ENCODE results near the gene GAA.
A peak's percentile ranks its signal among the peaks of the same experiment; 100 is the strongest.

The GAA gene

GRCh38 chr17:80105762-80106161, 4.4 kb downstream of the GAA start:
- peaks cover 19% of the 10 kb centered on the region for H3K4me1 Mint-ChIP-seq
- ATAC-seq, result no peak
- no peaks in the 10 kb centered on the region for H3K9me3 Mint-ChIP-seq
- no peaks in the 10 kb centered on the region for H3K36me3 Mint-ChIP-seq (ENCODE audit: low read depth)
- H3K27me3 Mint-ChIP-seq, result no peaks in the 10 kb centered on the region
- no peak overlapping the region for H3K27ac Mint-ChIP-seq
- no peak overlapping the region for H3K4me3 Mint-ChIP-seq
- no peak for DNase-seq

DNA sequence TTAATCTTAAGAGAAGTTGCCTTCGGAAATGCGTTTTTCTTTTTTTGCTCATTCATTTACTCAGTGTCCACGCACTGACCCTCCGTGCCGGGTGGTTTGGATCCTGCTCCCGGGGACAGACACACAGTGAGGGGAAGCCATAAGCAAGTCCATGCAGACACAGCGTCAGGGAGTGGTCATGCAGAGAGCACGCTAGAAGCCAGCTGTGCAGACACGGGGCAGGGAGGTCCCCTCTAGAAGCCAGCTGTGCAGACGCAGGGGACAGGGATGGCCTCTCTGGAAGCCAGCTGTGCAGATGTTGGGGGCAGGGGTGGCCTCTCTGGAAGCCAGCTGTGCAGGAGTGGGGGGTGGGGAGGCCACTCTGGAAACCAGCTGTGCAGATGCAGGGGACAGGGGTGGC, 4.8 kb downstream of the GAA start:
- DNase-seq (no peak), ATAC-seq (no peak)
- H3K36me3 Mint-ChIP-seq (ENCODE audit: low read depth), result no peaks in the 10 kb centered on the region
- no peaks in the 10 kb centered on the region for H3K27me3 Mint-ChIP-seq
- H3K4me1 Mint-ChIP-seq, result peaks cover 17% of the 10 kb centered on the region
- no peak overlapping the region for H3K27ac Mint-ChIP-seq
- no peaks in the 10 kb centered on the region for H3K9me3 Mint-ChIP-seq
- H3K4me3 Mint-ChIP-seq, result no peak overlapping the region

GRCh38 chr17:80106751-80107150, 5.4 kb downstream of the GAA start:
- Mint-ChIP-seq H3K27me3 (no peaks in the 10 kb centered on the region), H3K36me3 (ENCODE audit: low read depth) (no peaks in the 10 kb centered on the region), H3K27ac (no peak overlapping the region), H3K9me3 (no peaks in the 10 kb centered on the region), H3K4me3 (no peak overlapping the region), H3K4me1 (peaks cover 16% of the 10 kb centered on the region)
- no peak for ATAC-seq
- no peak for DNase-seq

DNA sequence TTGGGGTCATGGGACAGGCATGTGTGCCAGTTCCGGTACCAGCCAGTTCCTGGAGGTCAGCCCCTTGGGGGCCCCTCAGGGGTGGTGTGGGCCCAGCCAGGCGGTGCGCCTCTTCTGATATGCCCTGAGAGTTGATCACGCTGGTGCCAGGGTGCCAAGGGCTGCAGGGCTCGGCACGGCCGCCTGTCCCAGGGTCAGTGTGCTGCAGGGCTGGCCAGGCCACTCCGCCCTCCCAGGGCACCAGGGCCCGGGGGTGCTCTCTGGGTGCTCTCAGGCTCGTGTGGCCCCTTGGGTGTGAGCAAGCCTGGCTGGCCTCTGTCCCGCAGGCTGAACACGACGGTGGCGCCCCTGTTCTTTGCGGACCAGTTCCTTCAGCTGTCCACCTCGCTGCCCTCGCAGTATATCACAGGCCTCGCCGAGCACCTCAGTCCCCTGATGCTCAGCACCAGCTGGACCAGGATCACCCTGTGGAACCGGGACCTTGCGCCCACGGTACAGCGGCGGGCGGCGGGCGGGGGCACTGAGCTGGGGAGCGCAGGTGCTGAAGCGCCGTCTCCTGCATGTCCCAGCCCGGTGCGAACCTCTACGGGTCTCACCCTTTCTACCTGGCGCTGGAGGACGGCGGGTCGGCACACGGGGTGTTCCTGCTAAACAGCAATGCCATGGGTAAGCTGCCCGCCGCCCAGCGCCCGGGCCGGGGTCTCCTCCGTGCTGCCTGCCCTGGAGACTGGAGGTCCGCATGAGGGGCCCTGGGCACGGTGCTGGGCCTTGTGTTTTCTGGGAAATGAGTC, 6.0 kb downstream of the GAA start:
- Mint-ChIP-seq H3K27me3 (no peaks in the 10 kb centered on the region), H3K4me1 (peaks cover 9% of the 10 kb centered on the region), H3K9me3 (no peaks in the 10 kb centered on the region), H3K4me3 (no peak overlapping the region), H3K27ac (no peak overlapping the region), H3K36me3 (ENCODE audit: low read depth) (no peaks in the 10 kb centered on the region)
- ATAC-seq (no peak), DNase-seq (no peak)

GRCh38 chr17:80108036-80108971, 6.9 kb downstream of the GAA start:
- H3K9me3 Mint-ChIP-seq, result no peaks in the 10 kb centered on the region
- no peak overlapping the region for H3K4me3 Mint-ChIP-seq
- DNase-seq (no peak), ATAC-seq (no peak)
- no peaks in the 10 kb centered on the region for H3K27me3 Mint-ChIP-seq
- peaks cover 2% of the 10 kb centered on the region for H3K4me1 Mint-ChIP-seq
- no peaks in the 10 kb centered on the region for H3K36me3 Mint-ChIP-seq (ENCODE audit: low read depth)
- H3K27ac Mint-ChIP-seq, result no peak overlapping the region

GRCh38 chr17:80109066-80109660, 7.8 kb downstream of the GAA start:
- H3K36me3 Mint-ChIP-seq (ENCODE audit: low read depth), result no peaks in the 10 kb centered on the region
- no peak overlapping the region for H3K4me3 Mint-ChIP-seq
- no peak for DNase-seq
- no peaks in the 10 kb centered on the region for H3K27me3 Mint-ChIP-seq
- H3K27ac Mint-ChIP-seq, result no peak overlapping the region
- no peak for ATAC-seq
- no peaks in the 10 kb centered on the region for H3K4me1 Mint-ChIP-seq
- no peaks in the 10 kb centered on the region for H3K9me3 Mint-ChIP-seq

DNA sequence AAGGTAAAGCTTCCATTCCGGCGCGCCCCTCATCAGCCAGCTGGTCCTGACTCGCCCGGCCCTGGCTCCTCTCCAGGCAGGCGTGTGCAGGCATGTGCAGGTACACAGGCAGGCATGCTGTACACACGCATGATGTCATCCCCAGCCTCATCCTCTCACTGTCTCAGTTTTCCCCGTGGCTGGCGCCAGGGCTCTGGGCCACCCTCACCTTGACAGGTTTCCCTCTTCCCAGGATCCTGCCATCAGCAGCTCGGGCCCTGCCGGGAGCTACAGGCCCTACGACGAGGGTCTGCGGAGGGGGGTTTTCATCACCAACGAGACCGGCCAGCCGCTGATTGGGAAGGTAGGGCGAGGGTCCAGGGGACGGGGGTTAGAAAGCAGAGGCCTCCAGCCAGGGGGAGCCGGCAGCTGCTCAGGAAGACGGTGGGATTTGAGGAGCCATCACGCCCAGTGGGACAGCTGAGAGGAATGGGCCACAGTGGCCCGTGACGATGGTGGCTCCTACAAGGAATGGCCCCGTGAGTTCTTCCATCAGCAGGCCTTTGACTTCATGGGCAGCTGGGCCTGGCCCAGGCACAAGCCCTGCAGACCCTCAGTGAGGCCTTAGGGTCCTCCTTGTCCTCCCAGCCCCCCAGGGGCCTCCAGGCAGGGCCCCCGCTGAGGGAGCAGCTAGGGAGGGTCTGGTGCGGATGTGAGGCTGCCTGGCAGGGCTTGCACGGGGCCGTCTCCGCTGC, 8.5 kb downstream of the GAA start:
- H3K4me3 Mint-ChIP-seq, result no peak overlapping the region
- no peaks in the 10 kb centered on the region for H3K4me1 Mint-ChIP-seq
- H3K36me3 Mint-ChIP-seq (ENCODE audit: low read depth), result no peaks in the 10 kb centered on the region
- DNase-seq (no peak), ATAC-seq (no peak)
- no peaks in the 10 kb centered on the region for H3K27me3 Mint-ChIP-seq
- no peaks in the 10 kb centered on the region for H3K9me3 Mint-ChIP-seq
- H3K27ac Mint-ChIP-seq, result no peak overlapping the region

GRCh38 chr17:80110447-80110812, 9.0 kb downstream of the GAA start:
- Mint-ChIP-seq H3K4me3 (no peak overlapping the region), H3K9me3 (no peaks in the 10 kb centered on the region)
- DNase-seq, result no peak

DNA sequence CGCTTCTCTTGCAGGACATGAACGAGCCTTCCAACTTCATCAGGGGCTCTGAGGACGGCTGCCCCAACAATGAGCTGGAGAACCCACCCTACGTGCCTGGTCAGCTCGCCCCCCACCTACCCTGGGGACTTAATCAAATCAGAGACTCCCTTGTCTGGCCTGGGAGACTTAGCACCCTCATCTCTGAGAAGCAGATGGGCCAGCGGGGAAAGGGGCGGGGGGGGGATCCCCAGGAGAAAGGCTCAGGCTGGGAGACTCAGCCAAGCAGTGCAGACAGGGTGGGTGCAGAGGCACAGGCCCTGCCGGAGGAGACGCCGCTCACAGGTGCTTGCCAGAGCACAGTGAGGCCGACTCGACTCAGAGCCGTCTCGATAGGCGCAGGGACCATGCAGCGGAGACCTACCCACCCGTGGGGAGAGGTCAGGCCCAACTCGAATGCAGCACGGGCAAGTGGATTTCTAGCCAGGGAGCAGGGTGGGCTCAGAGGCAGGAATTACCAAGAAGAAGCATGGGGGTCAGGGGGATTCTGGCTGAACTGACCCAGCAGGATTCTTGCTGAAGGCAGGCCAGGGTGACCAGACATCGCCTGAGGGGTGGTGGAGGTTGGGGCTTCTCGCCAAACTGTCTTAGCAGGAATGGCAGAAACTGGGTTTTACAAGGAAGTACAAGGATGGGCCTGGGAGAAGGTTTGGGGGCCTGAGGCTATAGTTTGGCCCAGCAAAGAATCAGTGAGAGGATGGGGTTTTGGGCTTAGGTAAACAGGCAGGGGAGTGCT, 9.7 kb downstream of the GAA start:
- no peaks in the 10 kb centered on the region for H3K27me3 Mint-ChIP-seq
- H3K4me1 Mint-ChIP-seq, result no peaks in the 10 kb centered on the region
- ATAC-seq (no peak), DNase-seq (no peak)
- H3K27ac Mint-ChIP-seq, result no peak overlapping the region
- H3K4me3 Mint-ChIP-seq, result no peak overlapping the region
- peaks cover 2% of the 10 kb centered on the region for H3K36me3 Mint-ChIP-seq (ENCODE audit: low read depth)
- H3K9me3 Mint-ChIP-seq, result no peaks in the 10 kb centered on the region

More at GRCh38 chr17:80110447-80110812, 9.0 kb downstream of the GAA start:
- no peaks in the 10 kb centered on the region for H3K4me1 Mint-ChIP-seq
- no peak for ATAC-seq
- H3K27me3 Mint-ChIP-seq, result no peaks in the 10 kb centered on the region
- no peak overlapping the region for H3K27ac Mint-ChIP-seq
- H3K36me3 Mint-ChIP-seq (ENCODE audit: low read depth), result no peaks in the 10 kb centered on the region

GRCh38 chr17:80111702-80112470, 10.5 kb downstream of the GAA start:
- Mint-ChIP-seq H3K27ac (no peak overlapping the region), H3K4me1 (no peaks in the 10 kb centered on the region), H3K36me3 (ENCODE audit: low read depth) (peaks cover 5% of the 10 kb centered on the region), H3K9me3 (no peaks in the 10 kb centered on the region), H3K27me3 (no peaks in the 10 kb centered on the region), H3K4me3 (no peak overlapping the region)
- no peak for DNase-seq
- ATAC-seq, result peak; percentile 15

GRCh38 chr17:80112471-80113032, 11.2 kb downstream of the GAA start:
- Mint-ChIP-seq H3K4me1 (no peaks in the 10 kb centered on the region), H3K27ac (no peak overlapping the region), H3K36me3 (ENCODE audit: low read depth) (peaks cover 5% of the 10 kb centered on the region), H3K27me3 (no peaks in the 10 kb centered on the region), H3K4me3 (no peak overlapping the region), H3K9me3 (no peaks in the 10 kb centered on the region)
- ATAC-seq, result no peak
- no peak for DNase-seq

GRCh38 chr17:80113033-80113484, 11.7 kb downstream of the GAA start:
- H3K4me1 Mint-ChIP-seq, result no peaks in the 10 kb centered on the region
- ATAC-seq (no peak), DNase-seq (no peak)
- H3K27me3 Mint-ChIP-seq, result no peaks in the 10 kb centered on the region
- H3K9me3 Mint-ChIP-seq, result no peaks in the 10 kb centered on the region
- no peak overlapping the region for H3K4me3 Mint-ChIP-seq
- peaks cover 5% of the 10 kb centered on the region for H3K36me3 Mint-ChIP-seq (ENCODE audit: low read depth)
- no peak overlapping the region for H3K27ac Mint-ChIP-seq

DNA sequence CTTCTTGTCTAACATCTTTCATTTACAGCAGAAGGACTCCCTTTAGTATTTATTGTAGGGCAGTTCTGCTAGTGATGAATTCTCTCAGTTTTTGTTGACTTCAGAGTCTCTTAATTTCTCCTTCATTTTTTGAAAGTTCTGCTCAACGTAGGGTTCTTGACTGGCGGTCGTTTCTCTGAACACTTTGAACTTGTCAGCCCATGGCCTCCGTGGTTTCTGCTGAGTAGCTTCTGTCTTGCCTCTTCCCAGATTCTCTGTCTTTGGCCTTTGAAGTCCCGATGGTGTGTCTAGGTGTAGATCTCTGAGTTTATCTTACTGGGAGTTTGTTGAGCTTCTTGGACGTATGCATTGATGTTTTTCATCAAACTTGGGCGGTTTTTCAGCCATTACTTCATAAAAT, 13.4 kb downstream of the GAA start:
- Mint-ChIP-seq H3K4me1 (no peaks in the 10 kb centered on the region), H3K27me3 (no peaks in the 10 kb centered on the region), H3K27ac (no peak overlapping the region), H3K4me3 (no peak overlapping the region), H3K9me3 (no peaks in the 10 kb centered on the region), H3K36me3 (ENCODE audit: low read depth) (peaks cover 5% of the 10 kb centered on the region)
- no peak for DNase-seq
- ATAC-seq, result no peak

All from activated naive CD8-positive, alpha-beta T cell treated with anti-CD3 and anti-CD28 coated beads, Interleukin-2, amount 50 U/mL, for 24 hours (primary cell).